Mesendoderm (in vitro differentiated cells): ENCODE results near the gene MDN1.
A peak's percentile ranks its signal among the peaks of the same experiment; 100 is the strongest.

Source experiments
- DNase-seq: peaks from one replicate; pipeline ENCODE4 v3.0.0; 2013
- H2AK5ac ChIP-seq: 2 replicates; pipeline ENCODE4 v1.6.1; 2013; ENCODE audit warnings: low read length, inconsistent platforms
- H2BK120ac ChIP-seq: 2 replicates; pipeline ENCODE4 v1.6.1; 2013; ENCODE audit warnings: low read depth, mild to moderate bottlenecking, low read length, moderate library complexity, mixed read lengths
- H2BK15ac ChIP-seq: replicated peaks from 2 replicates; pipeline ENCODE4 v1.6.1; 2013; ENCODE audit warnings: low read depth, mild to moderate bottlenecking, moderate library complexity
- H2BK5ac ChIP-seq: 2 replicates; pipeline ENCODE4 v1.6.1; 2013; ENCODE audit warnings: low read length, inconsistent platforms
- H3K18ac ChIP-seq: 2 replicates; pipeline ENCODE4 v1.6.1; 2013; ENCODE audit warnings: mild to moderate bottlenecking, low read length, mixed read lengths
- H3K23ac ChIP-seq: one replicate; pipeline ENCODE4 v1.6.1; 2013; ENCODE audit warnings: low read length
- H3K27ac ChIP-seq: 2 replicates; pipeline ENCODE4 v1.5.1; 2013; ENCODE audit warnings: low read depth, mild to moderate bottlenecking, inconsistent platforms, low read length, moderate library complexity
- H3K27me3 ChIP-seq: 2 replicates; pipeline ENCODE4 v1.6.1; 2013; ENCODE audit warnings: low read length, control low read depth, mild to moderate bottlenecking, inconsistent platforms; ENCODE audit not compliant: insufficient read depth, poor library complexity
- H3K36me3 ChIP-seq: 2 replicates; pipeline ENCODE4 v1.6.1; 2013; ENCODE audit warnings: low read length, inconsistent platforms; ENCODE audit not compliant: control insufficient read depth, insufficient read depth
- H3K4ac ChIP-seq: one replicate; pipeline ENCODE4 v1.6.1; 2013; ENCODE audit warnings: low read depth, mild to moderate bottlenecking, low read length, moderate library complexity
- H3K4me1 ChIP-seq: 2 replicates; pipeline ENCODE4 v1.6.1; 2013; ENCODE audit warnings: low read depth, low read length, inconsistent platforms; ENCODE audit not compliant: control insufficient read depth
- H3K4me2 ChIP-seq: 2 replicates; pipeline ENCODE4 v1.6.1; 2013; ENCODE audit warnings: low read length
- H3K4me3 ChIP-seq: 2 replicates; pipeline ENCODE4 v1.5.1; 2013; ENCODE audit warnings: mild to moderate bottlenecking, low read length
- H3K56ac ChIP-seq: one replicate; pipeline ENCODE4 v1.6.1; 2013; ENCODE audit warnings: low read length
- H3K79me1 ChIP-seq: 2 replicates; pipeline ENCODE4 v1.6.1; 2013; ENCODE audit warnings: low read length, inconsistent platforms
- H3K79me2 ChIP-seq: 2 replicates; pipeline ENCODE4 v1.6.1; 2013; ENCODE audit warnings: mild to moderate bottlenecking, low read length; ENCODE audit not compliant: control insufficient read depth, insufficient read depth
- H3K9ac ChIP-seq: 2 replicates; pipeline ENCODE4 v1.6.1; 2013; ENCODE audit warnings: low read length, inconsistent platforms
- H4K5ac ChIP-seq: one replicate; pipeline ENCODE4 v1.6.1; 2013; ENCODE audit warnings: low read length
- H4K8ac ChIP-seq: one replicate; pipeline ENCODE4 v1.6.1; 2013; ENCODE audit warnings: low read depth, mild to moderate bottlenecking, control low read depth, low read length, moderate library complexity
- WGBS: extraction: QIAGEN DNeasy Blood & Tissue Kit; methylation state at CpG from one replicate; pipeline ENCODE4 v1.1.7; 2013; ENCODE audit warnings: low lambda C conversion rate, missing lambda C conversion rate; ENCODE audit not compliant: insufficient coverage; ENCODE audit errors: extremely low coverage; 5-methylcytosine and 5-hydroxymethylcytosine counted together

The MDN1 gene

DNA sequence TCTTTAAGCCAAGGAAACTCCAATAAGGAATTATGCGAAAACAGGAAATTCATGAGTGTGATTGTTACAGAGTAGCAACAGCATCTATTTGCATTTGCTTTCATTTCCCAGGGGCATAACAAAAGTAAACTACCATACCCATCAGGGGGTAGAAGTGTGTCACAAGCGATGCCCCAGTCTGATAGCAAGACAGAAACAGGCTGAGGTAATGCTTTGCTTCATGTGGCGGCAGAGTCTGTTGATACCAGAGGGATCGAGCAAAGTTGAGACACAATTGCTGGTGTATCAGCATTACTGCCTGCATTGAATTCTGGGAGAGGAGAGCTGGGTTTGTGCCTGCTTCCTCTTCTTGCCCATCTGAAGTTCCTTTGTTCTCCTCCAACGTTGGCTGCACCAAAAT, 129.9 kb downstream of the MDN1 start:
- peaks cover 27% of the 10 kb centered on the region for H3K36me3 ChIP-seq
- H3K4me1 ChIP-seq = peaks cover 13% of the 10 kb centered on the region
- no peak overlapping the region for H3K4me2 ChIP-seq
- no peak overlapping the region for H2AK5ac ChIP-seq
- H2BK120ac ChIP-seq = no peak overlapping the region
- H3K9ac ChIP-seq = no peak overlapping the region
- peaks cover 4% of the 10 kb centered on the region for H3K79me1 ChIP-seq
- H3K23ac ChIP-seq = no peak overlapping the region
- H3K4me3 ChIP-seq = no peak overlapping the region
- DNase-seq = peak; percentile 99
- H3K56ac ChIP-seq = no peak overlapping the region
- no peaks in the 10 kb centered on the region for H3K27me3 ChIP-seq
- no peak overlapping the region for H3K4ac ChIP-seq
- no peak overlapping the region for H3K18ac ChIP-seq
- no peak overlapping the region for H4K8ac ChIP-seq
- no peak overlapping the region for H2BK5ac ChIP-seq
- WGBS = no CpG with 5 or more reads among the region's 5 CpGs
- H4K5ac ChIP-seq = no peak overlapping the region
- peak overlapping the region; percentile 79 for H3K27ac ChIP-seq
- H3K79me2 ChIP-seq = no peaks in the 10 kb centered on the region
- H2BK15ac ChIP-seq = no peak overlapping the region

DNA sequence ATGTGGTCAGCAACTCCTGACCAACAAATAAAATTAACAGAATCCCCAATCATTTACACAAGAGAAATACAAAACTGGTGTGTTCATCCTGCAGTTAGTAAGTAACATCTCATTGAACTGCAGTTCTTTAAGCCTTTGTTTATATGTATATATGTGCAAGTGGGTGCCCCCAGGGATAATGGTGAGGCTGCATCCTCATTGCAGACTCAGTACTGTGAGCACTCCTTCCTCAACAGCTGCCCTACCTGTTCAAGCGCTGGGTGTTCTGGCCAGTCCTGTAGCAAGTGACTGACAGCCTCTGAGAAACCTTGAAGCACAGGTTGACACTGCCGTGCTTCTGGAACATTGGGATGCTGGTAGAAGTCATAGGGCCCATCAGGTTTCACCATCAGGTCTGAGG, 131.3 kb downstream of the MDN1 start:
- Histone ChIP-seq H3K23ac (no peak overlapping the region), H2AK5ac (no peak overlapping the region), H3K9ac (no peak overlapping the region), H3K79me1 (peaks cover 4% of the 10 kb centered on the region), H3K4me2 (no peak overlapping the region), H2BK5ac (no peak overlapping the region), H3K4me1 (peaks cover 13% of the 10 kb centered on the region), H4K8ac (no peak overlapping the region), H3K36me3 (peaks cover 27% of the 10 kb centered on the region), H3K56ac (peak overlapping the region; percentile 2), H2BK15ac (no peak overlapping the region), H3K4ac (peak overlapping the region; percentile 1), H4K5ac (no peak overlapping the region), H3K4me3 (no peak overlapping the region), H3K27ac (peak overlapping the region; percentile 53), H2BK120ac (no peak overlapping the region), H3K18ac (no peak overlapping the region), H3K27me3 (no peaks in the 10 kb centered on the region), H3K79me2 (no peaks in the 10 kb centered on the region)
- WGBS = no CpG with 5 or more reads among the region's 2 CpGs
- no peak for DNase-seq

DNA sequence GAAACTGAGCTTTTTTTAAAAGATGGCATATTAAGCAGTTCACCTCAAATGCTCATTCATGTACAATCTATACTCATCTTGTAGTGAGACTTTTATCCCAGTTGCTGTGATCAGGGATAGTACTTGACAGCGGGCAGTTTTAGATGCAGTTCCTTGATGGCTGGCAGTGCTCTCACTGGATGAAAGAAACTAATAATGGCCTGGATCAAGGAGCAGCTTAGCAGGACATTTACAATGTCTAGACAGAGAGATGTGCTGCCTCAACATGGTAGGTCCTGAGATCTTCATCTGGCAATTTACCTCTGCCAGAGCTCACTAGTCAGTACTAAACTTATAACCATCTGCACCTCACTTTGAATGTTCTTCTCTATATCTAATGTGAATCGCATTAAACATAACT, 134.3 kb downstream of the MDN1 start:
- Histone ChIP-seq H3K4me1 (peaks cover 2% of the 10 kb centered on the region), H2BK5ac (no peak overlapping the region), H3K18ac (no peak overlapping the region), H4K5ac (no peak overlapping the region), H2BK15ac (no peak overlapping the region), H3K56ac (no peak overlapping the region), H2BK120ac (no peak overlapping the region), H3K79me1 (peaks cover 4% of the 10 kb centered on the region), H3K23ac (no peak overlapping the region), H2AK5ac (no peak overlapping the region), H3K4ac (no peak overlapping the region), H3K79me2 (no peaks in the 10 kb centered on the region), H4K8ac (no peak overlapping the region), H3K4me3 (no peak overlapping the region), H3K27ac (no peak overlapping the region), H3K4me2 (no peak overlapping the region), H3K27me3 (no peaks in the 10 kb centered on the region), H3K9ac (no peak overlapping the region), H3K36me3 (peaks cover 30% of the 10 kb centered on the region)
- DNase-seq = no peak
- WGBS = no CpG with 5 or more reads among the region's 2 CpGs

DNA sequence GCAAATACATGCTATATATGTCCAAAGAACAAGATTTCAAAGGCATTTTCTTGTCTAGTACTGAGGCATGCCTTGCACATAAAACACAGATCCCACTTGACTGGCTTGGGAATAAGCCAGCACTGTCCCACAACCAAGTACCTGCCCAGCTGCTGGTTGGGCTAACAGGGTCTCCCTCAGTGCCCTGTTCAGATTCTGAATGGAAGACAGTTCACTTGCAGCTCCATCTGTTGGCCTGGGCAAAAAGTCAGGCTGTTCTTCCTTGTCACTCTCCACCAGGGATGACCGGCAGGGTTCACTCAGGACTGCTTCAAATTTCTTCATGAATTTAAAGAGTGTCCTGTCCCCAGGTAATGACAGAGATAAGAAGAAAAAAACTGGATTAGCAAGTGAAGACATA, 136.6 kb downstream of the MDN1 start:
- H2BK120ac ChIP-seq = no peak overlapping the region
- H3K18ac ChIP-seq = no peak overlapping the region
- H3K4me1 ChIP-seq = peaks cover 3% of the 10 kb centered on the region
- no peak overlapping the region for H3K4me3 ChIP-seq
- H2AK5ac ChIP-seq = no peak overlapping the region
- H4K8ac ChIP-seq = no peak overlapping the region
- H2BK15ac ChIP-seq = no peak overlapping the region
- H3K4ac ChIP-seq = no peak overlapping the region
- no peaks in the 10 kb centered on the region for H3K27me3 ChIP-seq
- WGBS = no CpG with 5 or more reads among the region's 1 CpG
- no peak overlapping the region for H2BK5ac ChIP-seq
- no peak overlapping the region for H3K56ac ChIP-seq
- no peak overlapping the region for H3K23ac ChIP-seq
- peak; percentile 23 for DNase-seq
- no peak overlapping the region for H3K9ac ChIP-seq
- H3K27ac ChIP-seq = no peak overlapping the region
- H3K4me2 ChIP-seq = no peak overlapping the region
- peaks cover 33% of the 10 kb centered on the region for H3K36me3 ChIP-seq
- no peak overlapping the region for H4K5ac ChIP-seq
- no peaks in the 10 kb centered on the region for H3K79me2 ChIP-seq
- H3K79me1 ChIP-seq = peaks cover 3% of the 10 kb centered on the region

DNA sequence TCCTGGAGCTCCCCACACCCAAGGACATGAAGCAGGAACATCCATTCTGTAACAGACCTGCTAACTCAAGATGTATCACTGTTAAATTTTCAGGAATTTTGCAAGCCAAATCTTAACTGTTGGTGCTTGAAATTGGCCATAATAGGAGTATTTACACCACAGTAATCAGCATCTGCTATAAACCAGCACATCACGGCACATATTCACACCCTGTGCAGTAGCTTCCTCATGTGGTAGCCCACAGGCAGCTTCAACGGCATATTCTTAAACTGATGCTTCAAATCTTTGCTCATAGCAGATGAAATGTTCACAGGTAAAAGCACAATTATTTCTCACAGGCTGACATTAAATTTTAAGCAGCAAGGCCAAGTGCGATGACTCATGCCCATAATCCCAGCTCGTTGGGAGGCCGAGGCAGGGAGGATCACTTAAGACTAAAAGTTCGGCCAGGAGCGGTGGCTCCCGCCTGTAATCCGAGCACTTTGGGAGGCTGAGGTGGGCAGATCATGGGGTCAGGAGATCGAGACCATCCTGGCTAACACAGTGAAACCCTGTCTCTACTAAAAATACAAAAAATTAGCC, 137.5 kb downstream of the MDN1 start:
- no peak for DNase-seq
- no peak overlapping the region for H4K5ac ChIP-seq
- H3K36me3 ChIP-seq = peaks cover 28% of the 10 kb centered on the region
- no peak overlapping the region for H2BK5ac ChIP-seq
- H3K79me2 ChIP-seq = no peaks in the 10 kb centered on the region
- no peak overlapping the region for H2AK5ac ChIP-seq
- no peak overlapping the region for H3K4ac ChIP-seq
- H3K56ac ChIP-seq = no peak overlapping the region
- no peak overlapping the region for H2BK15ac ChIP-seq
- H3K23ac ChIP-seq = no peak overlapping the region
- no peak overlapping the region for H3K4me2 ChIP-seq
- no peak overlapping the region for H3K4me3 ChIP-seq
- no peak overlapping the region for H3K9ac ChIP-seq
- H2BK120ac ChIP-seq = no peak overlapping the region
- no peak overlapping the region for H3K27ac ChIP-seq
- H3K4me1 ChIP-seq = peaks cover 3% of the 10 kb centered on the region
- H3K79me1 ChIP-seq = no peaks in the 10 kb centered on the region
- H3K18ac ChIP-seq = no peak overlapping the region
- no peak overlapping the region for H4K8ac ChIP-seq
- H3K27me3 ChIP-seq = no peaks in the 10 kb centered on the region
- no CpG with 5 or more reads among the region's 10 CpGs for WGBS

DNA sequence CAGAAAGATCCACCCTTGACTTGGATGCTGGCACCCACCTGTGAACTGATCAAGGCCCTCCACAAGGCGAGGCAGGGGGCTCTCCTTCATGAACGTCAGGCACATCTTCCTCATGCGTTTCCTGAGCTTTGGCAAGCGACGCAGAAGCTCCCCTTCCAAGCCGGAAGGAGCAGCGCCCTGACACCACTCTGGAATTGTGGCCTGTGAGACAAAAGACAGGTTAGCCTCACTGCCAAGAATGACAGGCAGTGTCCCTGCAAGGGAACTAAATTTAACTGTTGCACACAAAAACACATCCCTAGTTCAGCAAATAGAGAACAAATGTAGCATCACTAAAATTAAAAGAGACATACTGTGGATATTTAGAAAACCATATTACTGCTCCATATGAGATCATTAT, 139.0 kb downstream of the MDN1 start:
- Histone ChIP-seq H3K27ac (no peak overlapping the region), H3K4me1 (peaks cover 3% of the 10 kb centered on the region), H3K4me2 (no peak overlapping the region), H2AK5ac (no peak overlapping the region), H2BK5ac (no peak overlapping the region), H3K27me3 (no peaks in the 10 kb centered on the region), H3K18ac (no peak overlapping the region), H3K4me3 (no peak overlapping the region), H4K5ac (no peak overlapping the region), H3K79me1 (no peaks in the 10 kb centered on the region), H2BK120ac (no peak overlapping the region), H3K56ac (no peak overlapping the region), H4K8ac (no peak overlapping the region), H3K23ac (no peak overlapping the region), H3K79me2 (no peaks in the 10 kb centered on the region), H2BK15ac (no peak overlapping the region), H3K9ac (no peak overlapping the region), H3K36me3 (peaks cover 30% of the 10 kb centered on the region), H3K4ac (no peak overlapping the region)
- no peak for DNase-seq
- WGBS = no CpG with 5 or more reads among the region's 7 CpGs
